Vagina (tissue), 2 donors: Measurements from ENCODE around the gene ACOT11. TPM values are rescaled to one million over a fixed set of nuclear protein-coding genes. Genes with fewer than 3 reads are reported as not detected.

Experiments used
- DNase-seq, 2 donors: peaks; one replicate each; pipeline ENCODE4 v3.0.0-alpha.2; 2017; ENCODE audit errors: extremely low spot score in 2 of 2
- H3K27ac ChIP-seq: fragments of 200-600 bp; sonication (generic); one replicate; pipeline ENCODE4 v1.5.1; 2019
- H3K27me3 ChIP-seq: fragments of 200-600 bp; sonication (generic); one replicate; pipeline ENCODE4 v1.5.1; 2019
- H3K36me3 ChIP-seq, 2 donors: fragments of 200-600 bp; sonication (generic); one replicate each; pipeline ENCODE4 v1.5.1; 2017 to 2019
- H3K4me1 ChIP-seq: fragments of 200-600 bp; sonication (generic); one replicate; pipeline ENCODE4 v1.5.1; 2019
- H3K4me3 ChIP-seq, 2 donors: fragments of 200-600 bp; sonication (generic); 1 replicate in 1 of 2; 2 replicates in 1 of 2; pipeline ENCODE4 v1.5.1; 2016 to 2019
- H3K9me3 ChIP-seq: fragments of 200-600 bp; sonication (generic); one replicate; pipeline ENCODE4 v1.5.1; 2019
- POLR2A ChIP-seq, 2 donors: fragments of 450-650 bp; IDR thresholded peaks; one replicate each; pipeline ENCODE4 v1.6.1; 2017; ENCODE audit warnings: antibody characterized with exemption in 2 of 2, mild to moderate bottlenecking in 2 of 2, moderate library complexity in 2 of 2
- POLR2AphosphoS5 ChIP-seq, 2 donors: sonication (generic); formaldehyde crosslinking; IDR thresholded peaks; one replicate each; pipeline ENCODE4 v1.9.0; 2017; ENCODE audit warnings: antibody characterized with exemption in 2 of 2, mild to moderate bottlenecking in 2 of 2, low read depth in 1 of 2; ENCODE audit not compliant: insufficient read depth in 1 of 2
- intact Hi-C: fragments of 100-400 bp; cut with DNase I; formaldehyde crosslinking; loops from one replicate; pipeline ENCODE4 v1.15.1; 2023
- total RNA-seq: library from RNA; depleted of rRNA; stranded (reverse); fragments of >200 nt; gene quantifications from one replicate; pipeline ENCODE4 v1.2.3, GENCODE V29; 2016
- TF ChIP-seq, protein P1 (sequence below), 3 experiments: fragments of 450-650 bp in 2 of 3; fragments of 200-600 bp in 1 of 3; sonication (generic) in 1 of 3; IDR thresholded peaks; one replicate each; pipeline ENCODE4 v1.5.1; 2017 to 2019; ENCODE audit warnings: antibody characterized with exemption in 3 of 3, mild to moderate bottlenecking in 2 of 3, moderate library complexity in 2 of 3

Gene ACOT11
- total RNA-seq, 1 donor from 2014 or later = 26.0 TPM

DNA sequence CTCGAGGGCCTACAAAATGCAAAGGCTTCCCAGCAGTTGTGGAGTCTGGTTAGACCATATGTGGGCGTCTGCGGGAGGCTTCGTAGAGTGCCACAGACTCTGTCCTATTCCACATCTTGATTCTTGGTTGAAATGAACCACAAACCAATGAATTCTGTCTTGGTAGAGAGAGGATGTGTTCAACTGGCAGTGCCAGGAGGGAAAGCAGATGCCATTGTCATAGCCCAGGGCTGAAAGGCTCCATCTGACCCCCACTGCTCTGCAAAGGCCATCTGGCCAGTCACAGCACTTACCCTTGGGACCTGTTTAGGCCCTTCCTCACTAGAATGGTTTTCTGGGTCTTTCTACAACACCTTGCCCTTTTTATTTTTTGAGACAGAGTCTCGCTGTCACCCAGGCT is 22.1 kb downstream of the ACOT11 start:
- TF ChIP-seq, protein P1, sequence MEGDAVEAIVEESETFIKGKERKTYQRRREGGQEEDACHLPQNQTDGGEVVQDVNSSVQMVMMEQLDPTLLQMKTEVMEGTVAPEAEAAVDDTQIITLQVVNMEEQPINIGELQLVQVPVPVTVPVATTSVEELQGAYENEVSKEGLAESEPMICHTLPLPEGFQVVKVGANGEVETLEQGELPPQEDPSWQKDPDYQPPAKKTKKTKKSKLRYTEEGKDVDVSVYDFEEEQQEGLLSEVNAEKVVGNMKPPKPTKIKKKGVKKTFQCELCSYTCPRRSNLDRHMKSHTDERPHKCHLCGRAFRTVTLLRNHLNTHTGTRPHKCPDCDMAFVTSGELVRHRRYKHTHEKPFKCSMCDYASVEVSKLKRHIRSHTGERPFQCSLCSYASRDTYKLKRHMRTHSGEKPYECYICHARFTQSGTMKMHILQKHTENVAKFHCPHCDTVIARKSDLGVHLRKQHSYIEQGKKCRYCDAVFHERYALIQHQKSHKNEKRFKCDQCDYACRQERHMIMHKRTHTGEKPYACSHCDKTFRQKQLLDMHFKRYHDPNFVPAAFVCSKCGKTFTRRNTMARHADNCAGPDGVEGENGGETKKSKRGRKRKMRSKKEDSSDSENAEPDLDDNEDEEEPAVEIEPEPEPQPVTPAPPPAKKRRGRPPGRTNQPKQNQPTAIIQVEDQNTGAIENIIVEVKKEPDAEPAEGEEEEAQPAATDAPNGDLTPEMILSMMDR (IDR thresholded peaks at IDR 0.05) = no peak
- no peak for TF ChIP-seq POLR2AphosphoS5 (IDR thresholded peaks at IDR 0.05; ENCODE audit: insufficient read depth in 1 of 2, low read depth in 1 of 2)
- TF ChIP-seq POLR2A (IDR thresholded peaks at IDR 0.05) = no peak
- DNase-seq = no peak
- intact Hi-C loops = no loop called here
- Histone ChIP-seq H3K27ac (no peak overlapping the region), H3K36me3 (no peaks in the 10 kb centered on the region), H3K27me3 (no peaks in the 10 kb centered on the region), H3K9me3 (no peaks in the 10 kb centered on the region), H3K4me1 (peaks cover 35% of the 10 kb centered on the region), H3K4me3 (no peak overlapping the region)

DNA sequence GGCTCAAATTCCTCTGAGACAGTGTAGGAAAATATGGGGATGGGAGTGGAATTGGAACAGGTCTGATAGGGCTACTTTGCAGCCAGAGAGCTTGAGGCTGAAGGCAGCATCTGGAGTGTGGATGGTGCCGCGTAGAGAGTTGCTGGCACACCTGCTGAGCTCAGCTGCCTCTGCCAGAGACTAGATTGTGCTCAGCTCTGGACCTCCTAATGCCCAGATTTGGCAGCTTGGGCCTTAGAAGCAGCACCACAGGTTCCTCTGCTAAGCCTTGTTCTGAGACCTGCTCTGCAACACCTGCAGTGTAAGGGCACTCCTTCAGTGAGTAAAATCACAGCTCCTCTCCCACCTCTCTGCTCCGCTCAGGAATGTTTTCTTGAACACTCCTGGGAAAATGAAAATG is 23.3 kb downstream of the ACOT11 start:
- Histone ChIP-seq H3K27me3 (no peaks in the 10 kb centered on the region), H3K36me3 (no peaks in the 10 kb centered on the region), H3K9me3 (no peaks in the 10 kb centered on the region), H3K4me3 (no peak overlapping the region), H3K27ac (no peak overlapping the region), H3K4me1 (peaks cover 35% of the 10 kb centered on the region)
- intact Hi-C loops = no loop called here
- DNase-seq = no peak
- TF ChIP-seq, protein P1 (IDR thresholded peaks at IDR 0.05) = no peak
- TF ChIP-seq POLR2AphosphoS5 (IDR thresholded peaks at IDR 0.05; ENCODE audit: insufficient read depth in 1 of 2, low read depth in 1 of 2) (no peak), POLR2A (IDR thresholded peaks at IDR 0.05) (no peak)

DNA sequence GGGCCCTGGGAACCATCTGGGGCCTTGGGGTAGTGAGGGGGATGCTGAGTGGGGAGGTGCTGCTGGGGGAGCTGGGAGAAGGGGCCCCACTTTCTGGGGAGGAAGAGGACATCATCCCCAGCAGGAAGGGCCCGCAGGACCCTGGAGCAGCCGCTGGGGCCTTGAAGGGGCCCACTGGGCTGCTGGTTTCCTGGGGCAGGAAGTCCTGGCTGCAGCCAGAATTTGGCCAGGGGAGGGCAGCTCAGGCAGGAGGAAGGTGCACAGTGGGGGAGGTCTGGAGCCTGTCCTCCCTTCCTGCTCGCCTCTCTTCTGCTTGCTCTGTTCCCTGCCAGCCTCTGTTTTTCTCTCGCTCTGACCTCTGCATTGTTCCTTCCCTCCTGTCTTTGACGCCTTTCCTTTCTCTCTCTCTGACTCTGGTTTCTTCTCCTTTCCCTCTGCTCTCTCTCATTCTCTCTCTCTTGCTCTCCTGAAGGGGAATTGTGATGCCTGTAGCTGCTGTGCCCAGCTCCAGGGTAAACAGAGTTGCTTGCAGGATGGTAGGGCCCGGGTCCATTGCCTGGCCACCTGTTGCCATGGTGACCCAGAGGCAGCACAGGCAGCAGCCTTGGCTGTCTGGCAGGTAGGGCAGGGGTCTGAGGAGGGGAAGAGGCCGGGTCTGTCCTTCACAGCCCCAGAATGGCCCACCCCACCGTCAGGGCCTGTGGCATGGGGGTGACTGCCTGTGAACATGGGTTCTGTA is 23.9 kb downstream of the ACOT11 start:
- no peak overlapping the region for H3K27ac ChIP-seq
- H3K9me3 ChIP-seq = no peaks in the 10 kb centered on the region
- no peaks in the 10 kb centered on the region for H3K27me3 ChIP-seq
- H3K4me3 ChIP-seq = no peak overlapping the region
- DNase-seq = no peak
- TF ChIP-seq POLR2A (IDR thresholded peaks at IDR 0.05) = no peak
- TF ChIP-seq, protein P1 (IDR thresholded peaks at IDR 0.05) = no peak
- TF ChIP-seq POLR2AphosphoS5 (IDR thresholded peaks at IDR 0.05; ENCODE audit: insufficient read depth in 1 of 2, low read depth in 1 of 2) = no peak
- peaks cover 35% of the 10 kb centered on the region for H3K4me1 ChIP-seq
- intact Hi-C loops = no loop called here
- no peaks in the 10 kb centered on the region for H3K36me3 ChIP-seq

DNA sequence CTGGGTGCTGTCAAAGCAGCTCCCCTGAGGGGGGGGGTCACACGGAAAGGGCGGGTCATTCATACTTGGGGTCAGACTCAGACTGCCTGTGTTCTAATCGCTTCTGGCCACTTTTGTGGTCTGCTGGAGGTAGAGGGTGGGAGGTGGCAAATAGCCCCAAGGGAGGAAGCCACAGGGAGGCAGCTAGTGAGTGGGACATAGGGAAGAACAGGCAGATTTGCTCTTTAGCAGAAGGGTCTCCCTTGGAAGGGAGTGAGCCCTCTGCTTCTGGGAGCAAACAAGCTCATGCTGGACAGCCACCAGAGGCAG is 24.5 kb downstream of the ACOT11 start:
- Histone ChIP-seq H3K9me3 (no peaks in the 10 kb centered on the region), H3K4me1 (peaks cover 35% of the 10 kb centered on the region), H3K36me3 (no peaks in the 10 kb centered on the region), H3K27me3 (no peaks in the 10 kb centered on the region), H3K27ac (no peak overlapping the region), H3K4me3 (no peak overlapping the region)
- intact Hi-C loops = no loop called here
- TF ChIP-seq, protein P1 (IDR thresholded peaks at IDR 0.05) = no peak
- TF ChIP-seq POLR2AphosphoS5 (IDR thresholded peaks at IDR 0.05; ENCODE audit: insufficient read depth in 1 of 2, low read depth in 1 of 2) (no peak), POLR2A (IDR thresholded peaks at IDR 0.05) (no peak)
- DNase-seq = no peak

DNA sequence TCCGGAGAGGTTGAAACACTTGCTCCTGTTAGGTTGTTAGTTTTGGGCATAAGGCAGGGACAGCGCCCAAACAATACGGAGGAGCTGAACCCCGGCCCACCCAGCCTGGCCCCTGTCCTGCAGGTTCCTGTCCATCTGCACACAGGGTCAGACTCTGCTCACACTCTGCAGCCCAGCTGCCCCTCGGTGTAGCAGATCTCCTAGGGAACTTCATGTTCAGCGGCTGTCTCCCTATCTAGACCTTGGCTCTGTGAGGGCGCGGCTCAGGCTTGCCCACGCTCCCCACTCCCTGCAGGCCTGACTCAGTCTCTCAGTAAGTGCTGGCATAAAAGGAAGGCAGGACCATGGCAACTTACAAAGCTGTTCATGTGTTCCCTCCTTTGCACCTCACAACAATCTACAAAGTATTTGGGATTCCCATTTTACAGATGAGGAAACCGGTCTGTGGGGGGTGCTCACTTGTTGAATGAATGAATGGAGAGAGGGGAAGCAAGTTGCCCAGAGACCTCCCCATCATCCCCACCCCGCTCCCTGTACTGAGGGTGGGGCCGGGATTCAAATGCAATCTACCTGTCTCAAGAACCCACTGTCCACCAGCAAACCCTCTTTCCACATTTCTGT is 26.2 kb downstream of the ACOT11 start:
- DNase-seq = no peak
- TF ChIP-seq POLR2AphosphoS5 (IDR thresholded peaks at IDR 0.05; ENCODE audit: insufficient read depth in 1 of 2, low read depth in 1 of 2) = no peak
- TF ChIP-seq, protein P1 (IDR thresholded peaks at IDR 0.05) = no peak
- no peak for TF ChIP-seq POLR2A (IDR thresholded peaks at IDR 0.05)
- H3K9me3 ChIP-seq = no peaks in the 10 kb centered on the region
- no peaks in the 10 kb centered on the region for H3K36me3 ChIP-seq
- intact Hi-C loops = no loop called here
- peaks cover 30% of the 10 kb centered on the region for H3K4me1 ChIP-seq
- H3K27ac ChIP-seq = no peak overlapping the region
- no peaks in the 10 kb centered on the region for H3K27me3 ChIP-seq
- no peak overlapping the region for H3K4me3 ChIP-seq
